ENCODE data around the gene SAMD4B. TPM values are rescaled to one million over a fixed set of nuclear protein-coding genes. Genes with fewer than 3 reads are reported as not detected.

Gene SAMD4B
- total and polyA plus RNA-seq, 9 of the 15 experiments (the other 6 are each of a cell fraction or from before 2014, with no cell fraction given), result 3.4 to 90.5 (median 38.0) TPM

- TF ChIP-seq KDM5B (IDR thresholded peaks at IDR 0.05; ENCODE audit: insufficient replicate concordance, low read depth, low read length), result peak; percentile 96
- TF ChIP-seq TARDBP (IDR thresholded peaks at IDR 0.05), result peak; percentile 76
- TF ChIP-seq PKNOX1 (IDR thresholded peaks at IDR 0.05), result no peak; the same call in none of the 2 replicates
- TF ChIP-seq CSDE1 (IDR thresholded peaks at IDR 0.05), result no peak; a peak in 1 of 4 replicates
- no peak for TF ChIP-seq PPARD (CRISPR knock-in tag; IDR thresholded peaks at IDR 0.05)
- no peak; a peak in 1 of 4 replicates for TF ChIP-seq KDM4B (IDR thresholded peaks at IDR 0.05; ENCODE audit: borderline replicate concordance in 2 of 2, low read depth in 1 of 2)
- no peak for TF ChIP-seq ZNF140 (CRISPR knock-in tag; IDR thresholded peaks at IDR 0.05)
- TF ChIP-seq ID3 (CRISPR knock-in tag; IDR thresholded peaks at IDR 0.05), result no peak
- peak; percentile 77 for TF ChIP-seq ID3 (tag; IDR thresholded peaks at IDR 0.05)
- TF ChIP-seq ATF7 (IDR thresholded peaks at IDR 0.05), result peak; percentile 95
- peak; percentile 15; the same call in 1 of the 2 replicates for TF ChIP-seq MYNN (IDR thresholded peaks at IDR 0.05)
- no peak for TF ChIP-seq MYNN (CRISPR knock-in tag; IDR thresholded peaks at IDR 0.05)
- no peak for TF ChIP-seq HDGF (IDR thresholded peaks at IDR 0.05)
- no peak for TF ChIP-seq NCOA1 (IDR thresholded peaks at IDR 0.05; ENCODE audit: low read depth)
- TF ChIP-seq SAFB (IDR thresholded peaks at IDR 0.05; ENCODE audit: borderline replicate concordance, low read depth, low read length), result no peak
- TF ChIP-seq RBFOX2 (IDR thresholded peaks at IDR 0.05; ENCODE audit: low read depth, low read length), result peak; percentile 92
- TF ChIP-seq BRCA1 (IDR thresholded peaks at IDR 0.05), result no peak
- TF ChIP-seq BRCA1 (CRISPR knock-in tag; IDR thresholded peaks at IDR 0.05), result no peak
- no peak for TF ChIP-seq NR2C1 (IDR thresholded peaks at IDR 0.05)
- no peak for TF ChIP-seq NR2C1 (tag; IDR thresholded peaks at IDR 0.05)
- peak; percentile 54 for TF ChIP-seq NFYB (IDR thresholded peaks at IDR 0.05; ENCODE audit: extremely low read depth, insufficient read length)
- TF ChIP-seq SMARCA5 (IDR thresholded peaks at IDR 0.05), result no peak; the same call in 1 of the 2 replicates
- TF ChIP-seq VEZF1 (CRISPR knock-in tag; IDR thresholded peaks at IDR 0.05), result peak; percentile 97
- peak; percentile 82 for TF ChIP-seq ZFP36 (IDR thresholded peaks at IDR 0.05; ENCODE audit: low read depth, low read length, partially characterized antibody)
- TF ChIP-seq HMG20A (CRISPR knock-in tag; conservative IDR thresholded peaks at IDR 0.05), result 0 out of 2 replicates have a peak, but pooled peaks have one; percentile 42
- TF ChIP-seq PCBP2 (IDR thresholded peaks at IDR 0.05; ENCODE audit: low read depth, low read length, poor library complexity, severe bottlenecking), result no peak
- TF ChIP-seq ATF2 (CRISPR knock-in tag; IDR thresholded peaks at IDR 0.05), result no peak
Measured at GRCh38 chr19:39412100-39412866, 70.1 kb downstream of the SAMD4B start, which contains the start of gene PLEKHG2 (continued).

Data from K562 (cell line).